HG02870 (cell line): ENCODE measurements around the gene TEX38.
"Not testable (repeated sequence)": the region's sequence is repeated elsewhere in the genome, so short reads cannot be mapped to it uniquely, and the experiment has no call there.

Experiments used
- ATAC-seq: cut with Tn5 transposase; IDR thresholded peaks from one replicate; pipeline ENCODE4 v1.9.1; 2021; ENCODE audit warnings: mild to moderate bottlenecking, moderate library complexity; ENCODE audit not compliant: unreplicated experiment

The TEX38 gene

GRCh38 chr1:46671554-46671953 lies at the start of gene TEX38:
Gene TEX38 (plus strand): TSS chr1:46671854. CDS start chr1:46671935, 81 bp downstream.
- ATAC-seq, result no peak

- no peak for ATAC-seq
Observed at GRCh38 chr1:46621930-46622329, 49.7 kb upstream of the TEX38 start.

GRCh38 chr1:46622344-46622743 lies 49.3 kb upstream of the TEX38 start:
- ATAC-seq, result no peak

- ATAC-seq, result no peak
Observed at GRCh38 chr1:46623743-46624644, 47.7 kb upstream of the TEX38 start.

GRCh38 chr1:46630719-46631118 lies 40.9 kb upstream of the TEX38 start:
- no peak for ATAC-seq

- no peak for ATAC-seq
Observed at GRCh38 chr1:46635205-46635604, 36.4 kb upstream of the TEX38 start.

- ATAC-seq, result no peak
Observed at GRCh38 chr1:46637444-46638083, 34.1 kb upstream of the TEX38 start.

- no peak for ATAC-seq
Observed at GRCh38 chr1:46638921-46639320, 32.7 kb upstream of the TEX38 start.

GRCh38 chr1:46639547-46639946 lies 32.1 kb upstream of the TEX38 start:
- ATAC-seq, result no peak

GRCh38 chr1:46642115-46642680 lies 29.5 kb upstream of the TEX38 start:
- ATAC-seq, result no peak

- ATAC-seq, result no peak
Observed at GRCh38 chr1:46643368-46643775, 28.3 kb upstream of the TEX38 start.

GRCh38 chr1:46645815-46646214 lies 25.8 kb upstream of the TEX38 start:
- no peak for ATAC-seq

- no peak for ATAC-seq
Observed at GRCh38 chr1:46646331-46646730, 25.3 kb upstream of the TEX38 start.

GRCh38 chr1:46646844-46647243 lies 24.8 kb upstream of the TEX38 start:
- no peak for ATAC-seq

GRCh38 chr1:46647611-46648010 lies 24.0 kb upstream of the TEX38 start:
- ATAC-seq, result no peak

GRCh38 chr1:46649764-46650163 lies 21.9 kb upstream of the TEX38 start:
- no peak for ATAC-seq

GRCh38 chr1:46650491-46650890 lies 21.2 kb upstream of the TEX38 start:
- ATAC-seq, result no peak

GRCh38 chr1:46651152-46651551 lies 20.5 kb upstream of the TEX38 start:
- not testable (repeated sequence) for ATAC-seq

- no peak for ATAC-seq
Observed at GRCh38 chr1:46652321-46653100, 19.1 kb upstream of the TEX38 start.

- no peak for ATAC-seq
Observed at GRCh38 chr1:46653405-46653958, 18.2 kb upstream of the TEX38 start.

GRCh38 chr1:46654012-46654411 lies 17.6 kb upstream of the TEX38 start:
- no peak for ATAC-seq
